ENCODE measurements around the gene QRFPR. TPM values are rescaled to one million over a fixed set of nuclear protein-coding genes. Genes with fewer than 3 reads are reported as not detected.

The QRFPR gene
- total and polyA plus RNA-seq, 4 donors: not detected

- Histone ChIP-seq H3K9ac (ENCODE audit: low read depth in 1 of 2, low read length in 2 of 2) (no peak overlapping the region), H3K4me3 (ENCODE audit: low read depth in 1 of 3, low read length in 3 of 3) (no peak overlapping the region), H3K27ac (ENCODE audit: low read depth in 1 of 2, low read length in 2 of 2) (no peak overlapping the region), H3K36me3 (ENCODE audit: control insufficient read depth in 4 of 4, insufficient read depth in 3 of 4, low read depth in 1 of 4, low read length in 3 of 4) (no peaks in the 10 kb centered on the region), H3K9me3 (ENCODE audit: control insufficient read depth in 4 of 4, low read length in 3 of 4) (no peaks in the 10 kb centered on the region), H3K4me1 (ENCODE audit: control insufficient read depth in 4 of 4, insufficient read depth in 4 of 4, low read length in 3 of 4) (no peaks in the 10 kb centered on the region), H3K27me3 (ENCODE audit: control insufficient read depth in 4 of 4, insufficient read depth in 4 of 4, low read length in 3 of 4) (no peaks in the 10 kb centered on the region)
- no peak for TF ChIP-seq SP1 (IDR thresholded peaks at IDR 0.05)
- DNase-seq (ENCODE audit: low spot score): no peak
- 55% methylated on average over 5 of the region's 5 CpGs for WGBS
These were observed 11.7 kb upstream of the QRFPR start for GRCh38 chr4:121392426-121393086.

DNA sequence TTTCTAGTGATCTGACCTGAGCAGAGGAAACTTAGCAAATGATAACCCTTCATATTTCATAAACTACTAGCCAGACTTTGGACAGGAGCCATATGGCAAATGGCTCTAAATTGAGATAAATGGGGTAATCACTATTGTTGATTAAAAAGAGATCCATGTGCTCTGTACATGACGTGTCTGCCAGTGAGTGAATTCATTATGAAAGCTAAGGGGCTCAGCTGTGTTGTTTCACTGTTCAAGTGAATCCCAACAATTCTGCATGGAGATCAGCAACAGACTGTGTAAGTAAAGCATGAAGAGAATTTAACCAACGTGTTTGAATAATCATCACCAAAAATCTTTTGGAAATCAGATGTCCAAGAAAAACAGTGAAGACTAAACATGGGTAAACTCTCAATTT lies 9.5 kb upstream of the QRFPR start:
- Histone ChIP-seq H3K9me3 (ENCODE audit: control insufficient read depth in 4 of 4, low read length in 3 of 4) (no peaks in the 10 kb centered on the region), H3K27ac (ENCODE audit: low read depth in 1 of 2, low read length in 2 of 2) (no peak overlapping the region), H3K9ac (ENCODE audit: low read depth in 1 of 2, low read length in 2 of 2) (no peak overlapping the region), H3K4me1 (ENCODE audit: control insufficient read depth in 4 of 4, insufficient read depth in 4 of 4, low read length in 3 of 4) (no peaks in the 10 kb centered on the region), H3K4me3 (ENCODE audit: low read depth in 1 of 3, low read length in 3 of 3) (no peak overlapping the region), H3K36me3 (ENCODE audit: control insufficient read depth in 4 of 4, insufficient read depth in 3 of 4, low read depth in 1 of 4, low read length in 3 of 4) (no peaks in the 10 kb centered on the region), H3K27me3 (ENCODE audit: control insufficient read depth in 4 of 4, insufficient read depth in 4 of 4, low read length in 3 of 4) (no peaks in the 10 kb centered on the region)
- 62% methylated on average over 2 of the region's 2 CpGs for WGBS
- TF ChIP-seq JUND (IDR thresholded peaks at IDR 0.05) (no peak), GABPA (IDR thresholded peaks at IDR 0.05 in 1 of 2, conservative IDR thresholded peaks at IDR 0.05 in 1 of 2) (no peak), FOXA2 (IDR thresholded peaks at IDR 0.05) (no peak), RAD21 (IDR thresholded peaks at IDR 0.05) (no peak), FOXA1 (IDR thresholded peaks at IDR 0.05) (no peak), YY1 (IDR thresholded peaks at IDR 0.05) (no peak), EGR1 (IDR thresholded peaks at IDR 0.05; ENCODE audit: low read depth in 2 of 2) (no peak), TAF1 (conservative IDR thresholded peaks at IDR 0.05) (no peak), RXRA (IDR thresholded peaks at IDR 0.05) (no peak), SP1 (IDR thresholded peaks at IDR 0.05) (no peak), ATF3 (IDR thresholded peaks at IDR 0.05) (no peak), HNF4G (IDR thresholded peaks at IDR 0.05) (no peak)
- TF ChIP-seq, protein P1, sequence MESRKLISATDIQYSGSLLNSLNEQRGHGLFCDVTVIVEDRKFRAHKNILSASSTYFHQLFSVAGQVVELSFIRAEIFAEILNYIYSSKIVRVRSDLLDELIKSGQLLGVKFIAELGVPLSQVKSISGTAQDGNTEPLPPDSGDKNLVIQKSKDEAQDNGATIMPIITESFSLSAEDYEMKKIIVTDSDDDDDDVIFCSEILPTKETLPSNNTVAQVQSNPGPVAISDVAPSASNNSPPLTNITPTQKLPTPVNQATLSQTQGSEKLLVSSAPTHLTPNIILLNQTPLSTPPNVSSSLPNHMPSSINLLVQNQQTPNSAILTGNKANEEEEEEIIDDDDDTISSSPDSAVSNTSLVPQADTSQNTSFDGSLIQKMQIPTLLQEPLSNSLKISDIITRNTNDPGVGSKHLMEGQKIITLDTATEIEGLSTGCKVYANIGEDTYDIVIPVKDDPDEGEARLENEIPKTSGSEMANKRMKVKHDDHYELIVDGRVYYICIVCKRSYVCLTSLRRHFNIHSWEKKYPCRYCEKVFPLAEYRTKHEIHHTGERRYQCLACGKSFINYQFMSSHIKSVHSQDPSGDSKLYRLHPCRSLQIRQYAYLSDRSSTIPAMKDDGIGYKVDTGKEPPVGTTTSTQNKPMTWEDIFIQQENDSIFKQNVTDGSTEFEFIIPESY (IDR thresholded peaks at IDR 0.05): no peak
- TF ChIP-seq, protein P2, sequence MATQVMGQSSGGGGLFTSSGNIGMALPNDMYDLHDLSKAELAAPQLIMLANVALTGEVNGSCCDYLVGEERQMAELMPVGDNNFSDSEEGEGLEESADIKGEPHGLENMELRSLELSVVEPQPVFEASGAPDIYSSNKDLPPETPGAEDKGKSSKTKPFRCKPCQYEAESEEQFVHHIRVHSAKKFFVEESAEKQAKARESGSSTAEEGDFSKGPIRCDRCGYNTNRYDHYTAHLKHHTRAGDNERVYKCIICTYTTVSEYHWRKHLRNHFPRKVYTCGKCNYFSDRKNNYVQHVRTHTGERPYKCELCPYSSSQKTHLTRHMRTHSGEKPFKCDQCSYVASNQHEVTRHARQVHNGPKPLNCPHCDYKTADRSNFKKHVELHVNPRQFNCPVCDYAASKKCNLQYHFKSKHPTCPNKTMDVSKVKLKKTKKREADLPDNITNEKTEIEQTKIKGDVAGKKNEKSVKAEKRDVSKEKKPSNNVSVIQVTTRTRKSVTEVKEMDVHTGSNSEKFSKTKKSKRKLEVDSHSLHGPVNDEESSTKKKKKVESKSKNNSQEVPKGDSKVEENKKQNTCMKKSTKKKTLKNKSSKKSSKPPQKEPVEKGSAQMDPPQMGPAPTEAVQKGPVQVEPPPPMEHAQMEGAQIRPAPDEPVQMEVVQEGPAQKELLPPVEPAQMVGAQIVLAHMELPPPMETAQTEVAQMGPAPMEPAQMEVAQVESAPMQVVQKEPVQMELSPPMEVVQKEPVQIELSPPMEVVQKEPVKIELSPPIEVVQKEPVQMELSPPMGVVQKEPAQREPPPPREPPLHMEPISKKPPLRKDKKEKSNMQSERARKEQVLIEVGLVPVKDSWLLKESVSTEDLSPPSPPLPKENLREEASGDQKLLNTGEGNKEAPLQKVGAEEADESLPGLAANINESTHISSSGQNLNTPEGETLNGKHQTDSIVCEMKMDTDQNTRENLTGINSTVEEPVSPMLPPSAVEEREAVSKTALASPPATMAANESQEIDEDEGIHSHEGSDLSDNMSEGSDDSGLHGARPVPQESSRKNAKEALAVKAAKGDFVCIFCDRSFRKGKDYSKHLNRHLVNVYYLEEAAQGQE (IDR thresholded peaks at IDR 0.05): no peak
- TF ChIP-seq, protein P3, sequence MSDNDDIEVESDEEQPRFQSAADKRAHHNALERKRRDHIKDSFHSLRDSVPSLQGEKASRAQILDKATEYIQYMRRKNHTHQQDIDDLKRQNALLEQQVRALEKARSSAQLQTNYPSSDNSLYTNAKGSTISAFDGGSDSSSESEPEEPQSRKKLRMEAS (IDR thresholded peaks at IDR 0.05): no peak
- DNase-seq (ENCODE audit: low spot score): no peak
